OCI-LY1 (cell line): ENCODE results near the gene FETUB.

Experiments used
- CTCF ChIP-seq: fragments of 200-600 bp; sonication (generic), shearing (Covaris generic); IDR thresholded peaks from 2 replicates; pipeline ENCODE4 v1.5.1; 2017; ENCODE audit warnings: mild to moderate bottlenecking, antibody characterized with exemption, low read length, moderate library complexity, mixed read lengths
- EZH2 ChIP-seq: fragments of 200-600 bp; sonication (generic), shearing (Covaris generic); IDR thresholded peaks from 2 replicates; pipeline ENCODE4 v1.8.0; 2017; ENCODE audit warnings: borderline replicate concordance, mixed run types, mild to moderate bottlenecking, antibody characterized with exemption, low read length, moderate library complexity, mixed read lengths

- TF ChIP-seq CTCF: no peak
- TF ChIP-seq EZH2: no peak
Measured at GRCh38 chr3:186653080-186653707, 13.0 kb downstream of the FETUB start.
